ENCODE data around the gene CDK14.

Gene CDK14

DNA sequence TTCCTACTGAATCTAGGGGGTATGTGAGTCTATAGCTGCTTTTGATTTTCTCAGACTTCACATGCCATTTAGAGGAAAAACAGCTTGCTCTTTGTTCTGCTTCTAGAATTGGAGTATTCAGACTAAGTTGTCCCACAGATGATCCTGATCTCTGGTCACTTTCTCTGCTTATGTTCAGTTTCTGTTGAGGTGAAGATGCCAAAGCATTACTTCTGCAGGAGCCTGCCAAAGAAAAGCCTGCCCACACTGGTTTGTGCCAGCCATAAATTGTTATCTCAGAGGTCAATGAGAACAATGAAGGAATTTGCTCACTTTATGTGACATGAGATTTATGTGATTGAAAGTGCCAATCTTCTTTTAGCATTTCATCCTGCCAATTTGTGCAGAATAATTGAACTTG is 163.6 kb downstream of the CDK14 start:
- TF ChIP-seq CTCF (IDR thresholded peaks at IDR 0.05; ENCODE audit: control extremely low read depth, extremely low read depth, low read depth, missing control alignments) = no peak
- POLR2A ChIA-PET = no interaction called here
- no peak for DNase-seq (ENCODE audit: extremely low spot score)
- CTCF ChIA-PET = interaction anchor here (0.8 to 3.1 kb wide), 5 partner anchors 9 to 17 kb away, joined by 3 to 16 read pairs (median 5); no protein-coding TSS in a partner anchor

- no peak for DNase-seq (ENCODE audit: extremely low spot score)
- ChIA-PET POLR2A (no interaction called here), CTCF (interaction anchor here (0.9 to 3.1 kb wide), 4 partner anchors 11 to 35 kb away, joined by 3 to 16 read pairs (median 6); no protein-coding TSS in a partner anchor)
- TF ChIP-seq CTCF (IDR thresholded peaks at IDR 0.05; ENCODE audit: control extremely low read depth, extremely low read depth, low read depth, missing control alignments) = no peak
Observed at GRCh38 chr7:90760892-90761291, 164.8 kb downstream of the CDK14 start.

DNA sequence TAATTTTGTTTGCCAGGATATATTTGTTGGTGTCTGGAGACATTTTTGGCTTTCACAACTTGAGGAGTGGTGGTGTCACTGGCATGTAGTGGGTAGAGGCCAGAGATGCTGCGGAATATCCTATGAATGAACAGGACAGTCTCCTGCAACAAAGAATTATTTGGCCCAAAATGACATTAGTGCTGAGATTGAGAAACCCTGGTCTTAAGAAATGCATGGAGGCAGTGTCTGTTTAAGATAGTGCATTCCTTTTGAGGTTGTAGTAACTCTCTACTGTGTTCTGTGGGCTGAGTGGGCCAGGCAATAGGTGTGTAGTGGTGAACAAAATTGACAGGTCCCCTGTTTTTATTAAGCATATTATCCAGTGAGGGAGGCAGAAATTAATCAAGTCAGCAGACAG is 165.5 kb downstream of the CDK14 start:
- DNase-seq (ENCODE audit: extremely low spot score) = no peak
- POLR2A ChIA-PET = no interaction called here
- CTCF ChIA-PET = interaction anchor here (0.9 to 3.0 kb wide), 5 partner anchors 9 to 36 kb away, joined by 3 to 9 read pairs (median 3); no protein-coding TSS in a partner anchor
- TF ChIP-seq CTCF (IDR thresholded peaks at IDR 0.05; ENCODE audit: control extremely low read depth, extremely low read depth, low read depth, missing control alignments) = no peak

DNA sequence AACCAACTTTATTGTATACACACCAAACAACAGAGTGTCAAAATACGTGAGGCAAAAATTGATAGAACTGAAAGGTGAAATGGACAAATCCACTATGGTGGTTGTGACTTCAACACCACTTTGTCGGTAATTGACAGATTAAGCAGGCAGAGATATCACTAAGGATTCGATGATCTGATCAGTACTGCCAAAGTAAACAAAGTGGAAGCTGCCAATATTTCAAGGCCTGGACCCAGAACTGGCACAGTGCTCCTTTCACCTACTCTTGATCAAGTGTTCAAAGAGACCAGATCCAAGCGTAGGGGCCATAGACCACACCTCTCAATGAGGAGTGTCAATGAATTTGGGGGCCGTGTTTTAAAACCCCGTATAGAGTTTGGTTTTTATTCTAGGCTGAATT is 167.0 kb downstream of the CDK14 start:
- TF ChIP-seq CTCF (IDR thresholded peaks at IDR 0.05; ENCODE audit: control extremely low read depth, extremely low read depth, low read depth, missing control alignments) = no peak
- POLR2A ChIA-PET = no interaction called here
- no peak for DNase-seq (ENCODE audit: extremely low spot score)
- CTCF ChIA-PET = interaction anchor here (1.4 to 2.0 kb wide), 2 partner anchors 8 to 12 kb away, joined by 3 to 6 read pairs; no protein-coding TSS in a partner anchor

GRCh38 chr7:90764848-90765570 is 168.9 kb downstream of the CDK14 start:
- TF ChIP-seq CTCF (IDR thresholded peaks at IDR 0.05; ENCODE audit: control extremely low read depth, extremely low read depth, low read depth, missing control alignments) = no peak
- ChIA-PET CTCF (interaction anchor here (0.9 to 2.1 kb wide), 6 partner anchors 8 to 56 kb away, joined by 3 to 7 read pairs (median 3); no protein-coding TSS in a partner anchor), POLR2A (no interaction called here)
- DNase-seq (ENCODE audit: extremely low spot score) = no peak

- CTCF ChIA-PET = interaction anchor here (0.7 to 2.1 kb wide), 5 partner anchors 10 to 323 kb away, joined by 3 to 7 read pairs (median 3); no protein-coding TSS in a partner anchor
- DNase-seq (ENCODE audit: extremely low spot score) = no peak
- no peak for TF ChIP-seq CTCF (IDR thresholded peaks at IDR 0.05; ENCODE audit: control extremely low read depth, extremely low read depth, low read depth, missing control alignments)
- POLR2A ChIA-PET = no interaction called here
Observed at GRCh38 chr7:90766814-90767564, 170.9 kb downstream of the CDK14 start.

All from GM10248 (cell line).